Measurements from ENCODE around the gene JMJD7.

- TF ChIP-seq CTCF (IDR thresholded peaks at IDR 0.05) (no peak), POLR2A (IDR thresholded peaks at IDR 0.05) (no peak)
Measured at GRCh38 chr15:41836713-41837454, 9.0 kb downstream of the JMJD7 start.
